Ramos (cell line): Measurements from ENCODE around the gene JMJD7.

Experiments
- in situ Hi-C: fragments of 300-500 bp; cut with MboI; formaldehyde crosslinking; loops from one replicate; pipeline ENCODE4 v1.14.3; 2022; ENCODE audit warnings: low sequenced_read_pairs; ENCODE audit not compliant: unreplicated experiment

Gene JMJD7

GRCh38 chr15:41836713-41837454 lies 9.0 kb downstream of the JMJD7 start:
- in situ Hi-C loops = no loop called here

- in situ Hi-C loops = no loop called here
Measured at GRCh38 chr15:41838400-41838897, 10.6 kb downstream of the JMJD7 start, which contains the start of gene PLA2G4B. Gene PLA2G4B (plus strand): TSS chr15:41838847. CDS start chr15:41838914, 67 bp downstream.

GRCh38 chr15:41839781-41840491 lies 12.0 kb downstream of the JMJD7 start:
- in situ Hi-C loops = no loop called here

- in situ Hi-C loops = no loop called here
Measured at GRCh38 chr15:41840673-41841072, 12.8 kb downstream of the JMJD7 start.

GRCh38 chr15:41841131-41841530 lies 13.2 kb downstream of the JMJD7 start:
- in situ Hi-C loops = no loop called here

GRCh38 chr15:41842229-41842628 lies 14.3 kb downstream of the JMJD7 start:
- in situ Hi-C loops = no loop called here

- in situ Hi-C loops = no loop called here
Measured at GRCh38 chr15:41843571-41843970, 15.7 kb downstream of the JMJD7 start.

- in situ Hi-C loops = no loop called here
Measured at GRCh38 chr15:41844814-41845213, 16.9 kb downstream of the JMJD7 start.

- in situ Hi-C loops = no loop called here
Measured at GRCh38 chr15:41847206-41847605, 19.3 kb downstream of the JMJD7 start.

- in situ Hi-C loops = no loop called here
Measured at GRCh38 chr15:41847981-41848380, 20.1 kb downstream of the JMJD7 start.

- in situ Hi-C loops = no loop called here
Measured at GRCh38 chr15:41848631-41849030, 20.7 kb downstream of the JMJD7 start.

GRCh38 chr15:41849204-41849603 lies 21.3 kb downstream of the JMJD7 start:
- in situ Hi-C loops = no loop called here

GRCh38 chr15:41849861-41850260 lies 22.0 kb downstream of the JMJD7 start:
- in situ Hi-C loops = no loop called here

GRCh38 chr15:41850482-41851166 lies 22.7 kb downstream of the JMJD7 start:
- in situ Hi-C loops = no loop called here

- in situ Hi-C loops = no loop called here
Measured at GRCh38 chr15:41851167-41851523, 23.3 kb downstream of the JMJD7 start.

GRCh38 chr15:41851755-41852370 lies 24.0 kb downstream of the JMJD7 start:
- in situ Hi-C loops = no loop called here

- in situ Hi-C loops = no loop called here
Measured at GRCh38 chr15:41852736-41853590, 25.1 kb downstream of the JMJD7 start.

- in situ Hi-C loops = no loop called here
Measured at GRCh38 chr15:41853831-41854230, 25.9 kb downstream of the JMJD7 start.

- in situ Hi-C loops = no loop called here
Measured at GRCh38 chr15:41854443-41854842, 26.6 kb downstream of the JMJD7 start.
